Non-pigmented ciliary epithelial cell (primary cell): Measurements from ENCODE around the gene TRIM7.
"Not testable (repeated sequence)": the region's sequence is repeated elsewhere in the genome, so short reads cannot be mapped to it uniquely, and the experiment has no call there.

ENCODE experiments used
- DNase-seq: peaks from one replicate; pipeline ENCODE4 v3.0.0-alpha.2; 2010; ENCODE audit warnings: low read depth

TRIM7 gene

DNA sequence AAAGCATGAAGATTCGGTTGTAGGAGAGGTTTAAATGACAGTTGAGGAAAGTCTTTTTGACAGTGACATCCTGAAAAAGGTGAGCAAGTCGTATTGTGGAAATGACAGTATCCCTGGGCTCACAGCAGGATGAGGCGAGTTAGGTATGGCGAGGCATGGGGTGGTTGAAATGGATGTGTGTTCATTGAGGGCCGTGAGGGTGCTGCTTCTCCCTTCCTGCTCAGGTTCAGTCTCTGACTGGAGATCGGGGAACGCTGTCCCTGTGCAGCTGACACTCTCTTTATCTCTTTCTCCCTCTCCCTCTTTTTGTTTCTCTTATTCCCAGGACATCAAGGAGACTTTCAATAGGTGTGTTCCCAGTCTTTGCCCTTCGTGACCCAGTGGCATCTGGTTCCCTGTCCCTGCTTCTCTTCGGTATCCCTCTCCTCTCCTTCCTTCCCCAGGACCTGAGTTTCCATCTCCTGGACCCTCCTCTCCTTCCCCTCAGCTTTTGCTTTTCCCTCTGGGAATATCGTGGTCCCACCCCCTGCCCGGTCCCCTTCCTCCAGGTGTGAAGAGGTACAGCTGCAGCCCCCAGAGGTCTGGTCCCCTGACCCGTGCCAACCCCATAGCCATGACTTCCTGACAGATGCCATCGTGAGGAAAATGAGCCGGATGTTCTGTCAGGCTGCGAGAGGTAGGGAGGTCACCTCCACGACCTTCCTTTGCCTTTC lies 28.2 kb upstream of the TRIM7 start:
- DNase-seq: no peak

GRCh38 chr5:181232593-181232992 lies 27.6 kb upstream of the TRIM7 start:
- no peak for DNase-seq

DNA sequence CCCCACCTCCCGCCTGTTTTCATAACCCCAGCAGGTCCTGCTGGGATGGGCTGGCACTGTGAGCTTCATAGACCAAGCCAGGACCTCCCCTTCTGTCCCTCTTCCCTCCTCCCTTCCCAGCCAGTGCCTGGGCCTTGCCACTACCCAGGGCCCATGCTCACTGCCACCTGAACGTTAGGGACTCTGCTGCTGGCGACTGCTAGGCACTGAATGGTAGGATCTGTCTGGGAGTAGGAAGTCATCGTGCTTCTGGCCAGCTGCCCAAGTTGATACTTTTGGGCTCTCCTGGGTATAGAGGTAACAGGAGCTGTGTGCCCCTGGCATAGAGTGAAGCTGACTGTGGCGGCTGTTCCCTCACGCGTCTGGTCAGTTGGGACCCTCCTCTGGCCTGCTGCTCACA lies 26.4 kb upstream of the TRIM7 start:
- DNase-seq: no peak

GRCh38 chr5:181230551-181230950 lies 25.6 kb upstream of the TRIM7 start:
- DNase-seq: no peak

DNA sequence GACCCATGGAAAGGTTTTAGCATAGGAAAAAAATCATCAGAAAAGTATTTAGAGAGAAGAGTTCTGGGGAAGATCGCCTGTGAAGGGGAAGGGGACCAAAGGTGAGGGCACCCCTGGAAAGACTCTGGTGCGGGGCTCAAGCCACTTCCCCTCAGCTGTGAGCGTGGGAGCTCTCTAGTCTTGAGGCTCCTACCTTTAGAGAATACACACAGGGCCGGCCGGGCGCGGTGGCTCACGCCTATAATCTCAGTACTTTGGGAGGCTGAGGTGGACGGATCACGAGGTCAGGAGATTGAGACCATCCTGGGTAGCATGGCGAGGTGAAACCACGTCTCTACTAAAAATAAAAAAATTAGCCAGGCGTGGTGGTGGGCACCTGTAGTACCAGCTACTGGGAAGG lies 25.0 kb upstream of the TRIM7 start:
- DNase-seq: no peak

DNA sequence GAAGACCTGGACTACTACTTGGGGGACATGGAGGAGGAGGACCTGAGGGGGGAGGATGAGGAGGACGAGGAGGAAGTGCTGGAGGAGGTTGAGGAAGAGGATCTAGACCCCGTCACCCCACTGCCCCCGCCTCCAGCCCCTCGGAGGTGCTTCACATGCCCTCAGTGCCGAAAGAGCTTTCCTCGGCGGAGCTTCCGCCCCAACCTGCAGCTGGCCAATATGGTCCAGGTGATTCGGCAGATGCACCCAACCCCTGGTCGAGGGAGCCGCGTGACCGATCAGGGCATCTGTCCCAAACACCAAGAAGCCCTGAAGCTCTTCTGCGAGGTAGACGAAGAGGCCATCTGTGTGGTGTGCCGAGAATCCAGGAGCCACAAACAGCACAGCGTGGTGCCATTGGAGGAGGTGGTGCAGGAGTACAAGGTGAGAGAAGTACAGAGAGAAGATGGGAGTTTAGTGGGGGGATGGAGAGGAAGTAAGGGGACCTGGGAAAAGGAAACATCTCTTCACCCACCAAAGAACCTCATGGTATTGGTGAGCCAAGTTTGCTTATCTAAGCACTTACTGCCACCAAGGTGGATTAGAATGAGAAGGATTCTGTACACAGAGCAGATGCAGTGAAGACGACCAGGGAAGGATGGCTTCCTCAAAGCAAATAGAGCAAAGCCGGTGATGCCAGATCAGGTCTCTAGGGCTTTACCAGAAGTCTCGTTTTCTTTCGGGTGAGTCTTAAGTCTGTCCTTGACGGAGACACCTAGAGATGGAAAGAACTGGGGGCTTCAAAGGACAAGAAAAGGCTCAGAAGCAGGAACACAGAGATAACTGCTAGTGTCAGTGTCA lies 19.6 kb upstream of the TRIM7 start:
- no peak for DNase-seq

DNA sequence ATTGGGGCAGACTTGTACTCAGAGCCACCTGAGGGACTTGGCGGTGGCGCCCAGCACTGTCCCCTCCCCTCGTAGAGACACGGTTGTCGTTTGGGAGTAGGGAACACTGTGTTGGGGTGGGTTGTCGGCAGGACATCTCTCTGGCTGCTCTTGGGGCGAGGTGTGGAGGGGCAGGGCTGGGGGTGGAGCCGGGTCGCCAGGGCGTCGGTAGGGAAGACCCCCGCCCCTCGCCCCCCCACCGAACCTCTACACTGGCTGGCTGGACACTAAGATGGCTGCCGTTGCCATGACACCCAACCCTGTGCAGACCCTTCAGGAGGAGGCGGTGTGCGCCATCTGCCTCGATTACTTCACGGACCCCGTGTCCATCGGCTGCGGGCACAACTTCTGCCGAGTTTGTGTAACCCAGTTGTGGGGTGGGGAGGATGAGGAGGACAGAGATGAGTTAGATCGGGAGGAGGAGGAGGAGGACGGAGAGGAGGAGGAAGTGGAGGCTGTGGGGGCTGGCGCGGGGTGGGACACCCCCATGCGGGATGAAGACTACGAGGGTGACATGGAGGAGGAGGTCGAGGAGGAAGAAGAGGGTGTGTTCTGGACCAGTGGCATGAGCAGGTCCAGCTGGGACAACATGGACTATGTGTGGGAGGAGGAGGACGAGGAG lies 18.9 kb upstream of the TRIM7 start:
- DNase-seq: no peak

- peak; percentile 84 for DNase-seq
Observed at GRCh38 chr5:181223058-181223728, 18.2 kb upstream of the TRIM7 start, which contains the start of gene TRIM41. TRIM41 (plus strand) TSS chr5:181223281; CDS start chr5:181224000, 719 bp downstream.

- no peak for DNase-seq
Observed at GRCh38 chr5:181222630-181223057, 17.6 kb upstream of the TRIM7 start.

DNA sequence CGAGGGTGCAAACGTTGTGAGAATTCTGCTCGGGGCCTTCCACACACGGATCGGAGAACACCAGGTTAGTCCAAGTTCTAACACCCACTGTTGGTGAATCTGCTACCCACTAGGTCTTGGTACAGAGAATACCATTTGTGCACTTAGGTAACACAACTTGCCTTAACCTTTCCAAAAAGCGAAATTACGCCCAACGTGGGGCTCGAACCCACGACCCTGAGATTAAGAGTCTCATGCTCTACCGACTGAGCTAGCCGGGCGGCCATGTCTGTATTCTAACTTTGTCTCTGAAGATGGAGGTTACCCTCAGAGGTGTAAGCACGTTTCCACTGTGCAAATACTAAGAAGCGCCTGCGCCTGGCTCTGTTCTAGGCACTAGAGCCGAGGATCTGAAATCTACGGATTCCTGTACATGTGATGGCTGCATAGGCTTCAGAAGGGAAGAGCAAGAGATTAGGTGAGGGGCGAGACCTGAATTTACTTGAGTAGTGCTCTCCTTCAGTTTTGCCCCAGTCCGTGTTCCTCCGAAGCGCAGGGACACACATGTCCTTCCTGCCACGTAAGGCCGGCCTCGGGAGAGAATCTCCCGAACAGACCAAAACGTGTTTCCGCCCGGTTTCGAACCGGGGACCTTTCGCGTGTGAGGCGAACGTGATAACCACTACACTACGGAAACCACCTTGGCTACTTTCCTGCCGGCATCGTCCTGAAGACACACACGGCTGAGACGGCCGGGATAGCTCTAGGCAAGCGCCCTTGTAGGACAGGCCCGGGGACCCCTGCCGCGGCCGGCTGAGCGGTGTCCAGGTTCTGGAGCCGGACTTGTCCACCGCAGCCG lies 17.0 kb upstream of the TRIM7 start:
- peak; percentile 95 for DNase-seq

GRCh38 chr5:181221105-181221791 lies 16.3 kb upstream of the TRIM7 start:
- no peak for DNase-seq

DNA sequence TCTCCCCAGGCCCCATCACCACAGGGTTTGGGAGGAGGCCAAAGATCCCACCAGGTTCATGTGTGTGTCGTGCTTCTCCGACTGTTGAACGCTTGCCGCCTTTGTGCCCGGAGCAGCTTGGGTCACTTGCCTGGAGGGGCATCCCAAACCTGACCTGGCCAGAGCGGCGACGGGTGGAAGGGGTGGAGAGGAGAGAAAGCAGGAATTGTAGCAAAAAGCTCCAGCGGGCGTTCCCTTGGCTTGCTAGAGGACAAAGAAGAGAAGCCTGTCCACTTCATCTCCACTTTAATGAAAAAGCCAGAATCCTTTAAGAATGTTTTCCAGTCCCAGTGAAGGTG lies 15.2 kb upstream of the TRIM7 start:
- DNase-seq: no peak

DNA sequence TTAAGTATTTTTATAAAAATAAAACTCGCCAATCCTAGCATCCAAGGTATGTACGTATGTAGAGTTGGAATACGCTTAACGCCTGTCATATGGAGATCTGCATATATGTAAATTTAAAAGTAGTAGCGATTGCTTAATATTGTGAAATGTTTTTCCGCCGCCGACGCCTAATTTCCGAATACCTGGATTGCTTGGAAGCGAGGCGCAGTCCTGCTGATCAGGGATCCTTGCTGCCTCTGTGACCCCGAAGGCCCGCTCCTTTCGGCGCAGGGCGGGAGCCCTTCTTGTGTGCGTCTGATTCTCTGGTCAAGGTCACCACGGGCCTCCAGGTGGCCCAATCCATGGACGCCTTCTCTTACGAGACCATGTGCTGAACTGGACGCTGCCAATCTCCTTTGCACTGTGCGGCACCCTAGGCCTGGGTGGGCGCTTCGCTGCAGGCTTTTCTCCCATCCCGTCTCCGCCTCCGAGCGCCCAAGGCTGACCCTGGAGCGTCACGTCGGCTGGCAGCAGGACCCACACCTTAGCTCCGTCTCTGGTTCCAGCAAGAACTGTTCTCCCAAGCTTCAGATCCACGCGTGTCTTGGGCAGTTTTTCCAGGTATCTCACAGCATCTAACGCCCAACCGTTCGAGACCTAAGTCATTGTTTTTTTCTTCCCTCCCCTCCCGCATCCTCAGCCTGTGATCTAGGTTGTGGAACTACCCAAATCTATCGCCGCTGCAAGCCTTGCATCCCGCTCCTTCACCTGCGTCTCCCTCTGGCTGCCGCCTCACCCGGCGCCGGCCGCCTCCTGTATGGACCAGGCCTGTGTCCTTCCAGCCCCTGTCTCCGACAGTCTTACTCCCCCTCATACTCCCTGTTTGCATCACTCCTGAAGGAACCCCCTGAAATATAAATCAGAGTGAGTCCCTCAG lies 14.5 kb upstream of the TRIM7 start:
- no peak for DNase-seq

- DNase-seq: no peak
Observed at GRCh38 chr5:181218795-181219124, 13.8 kb upstream of the TRIM7 start.

- DNase-seq: no peak
Observed at GRCh38 chr5:181217803-181218062, 12.7 kb upstream of the TRIM7 start.

- no peak for DNase-seq
Observed at GRCh38 chr5:181217111-181217802, 12.3 kb upstream of the TRIM7 start.

- no peak for DNase-seq
Observed at GRCh38 chr5:181215997-181216989, 11.3 kb upstream of the TRIM7 start.

- DNase-seq: not testable (repeated sequence)
Observed at GRCh38 chr5:181214249-181214648, 9.3 kb upstream of the TRIM7 start.
